Activated CD4-positive, alpha-beta T cell treated with anti-CD3 and anti-CD28 coated beads, Interleukin-2, amount 50 U/mL, for 48 hours (primary cell): ENCODE results near the gene GSTM5.
"Not testable (repeated sequence)": the region's sequence is repeated elsewhere in the genome, so short reads cannot be mapped to it uniquely, and the experiment has no call there.

Source experiments
- DNase-seq, 2 experiments: peaks; one replicate each; pipeline ENCODE4 v3.0.0-alpha.2; 2020

The GSTM5 gene

DNA sequence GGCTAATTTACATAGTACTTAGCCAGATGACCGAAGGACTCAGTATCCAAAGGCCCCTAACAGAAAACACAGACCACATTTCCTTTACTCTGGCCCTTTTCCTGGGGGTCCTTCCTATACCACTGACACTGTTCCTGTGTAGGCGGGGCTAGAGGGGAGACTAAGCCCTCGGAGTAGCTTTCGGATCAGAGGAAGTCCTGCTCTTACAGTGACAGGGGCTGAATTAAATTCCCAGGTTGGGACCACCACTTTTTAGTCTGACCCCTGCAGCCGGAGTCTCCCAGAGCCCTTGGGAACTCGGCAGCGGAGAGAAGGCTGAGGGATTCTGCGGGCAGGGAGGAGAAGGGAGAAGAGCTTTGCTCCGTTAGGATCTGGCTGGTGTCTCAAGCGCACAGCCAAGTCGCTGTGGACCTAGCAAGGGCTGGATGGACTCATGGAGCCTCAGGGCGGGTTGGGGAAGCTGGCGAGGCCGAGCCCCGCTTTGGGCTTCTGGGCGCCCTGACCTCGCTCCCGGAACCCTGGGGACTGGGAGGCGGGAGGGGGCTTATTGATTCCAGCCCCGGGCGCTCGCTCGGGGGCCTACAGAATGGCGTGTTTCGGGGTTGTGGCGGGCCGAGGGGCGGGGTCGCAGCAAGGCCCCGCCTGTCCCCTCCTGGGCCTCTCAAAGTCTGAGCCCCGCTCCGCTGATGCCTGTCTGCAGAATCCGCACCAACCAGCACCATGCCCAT is at the start of gene GSTM5:
TSS of gene GSTM5 (plus strand) at position 659 of the 728 bp plus-strand sequence. CDS start at position 721, 62 bp downstream.
- peak; percentile 6 to 10 for DNase-seq

DNA sequence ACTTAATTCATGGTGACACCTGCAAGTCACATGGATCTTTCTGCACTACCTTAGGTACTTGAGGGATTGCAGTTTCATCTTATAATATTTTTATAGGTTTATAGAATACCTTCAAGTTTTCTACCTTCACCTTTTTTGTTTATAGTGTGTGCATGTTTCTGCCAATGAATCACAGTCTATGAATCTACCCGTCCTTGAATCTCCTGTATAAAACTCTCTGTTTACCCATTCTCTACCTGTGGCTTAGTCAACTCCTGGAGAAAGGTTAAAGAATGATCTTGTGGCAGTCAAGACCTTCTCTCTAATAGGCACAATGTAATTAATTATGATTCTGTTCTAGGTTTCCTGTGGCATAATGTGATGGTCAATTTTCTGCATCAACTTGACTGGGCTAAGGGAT is 47.4 kb upstream of the GSTM5 start:
- DNase-seq: no peak

DNA sequence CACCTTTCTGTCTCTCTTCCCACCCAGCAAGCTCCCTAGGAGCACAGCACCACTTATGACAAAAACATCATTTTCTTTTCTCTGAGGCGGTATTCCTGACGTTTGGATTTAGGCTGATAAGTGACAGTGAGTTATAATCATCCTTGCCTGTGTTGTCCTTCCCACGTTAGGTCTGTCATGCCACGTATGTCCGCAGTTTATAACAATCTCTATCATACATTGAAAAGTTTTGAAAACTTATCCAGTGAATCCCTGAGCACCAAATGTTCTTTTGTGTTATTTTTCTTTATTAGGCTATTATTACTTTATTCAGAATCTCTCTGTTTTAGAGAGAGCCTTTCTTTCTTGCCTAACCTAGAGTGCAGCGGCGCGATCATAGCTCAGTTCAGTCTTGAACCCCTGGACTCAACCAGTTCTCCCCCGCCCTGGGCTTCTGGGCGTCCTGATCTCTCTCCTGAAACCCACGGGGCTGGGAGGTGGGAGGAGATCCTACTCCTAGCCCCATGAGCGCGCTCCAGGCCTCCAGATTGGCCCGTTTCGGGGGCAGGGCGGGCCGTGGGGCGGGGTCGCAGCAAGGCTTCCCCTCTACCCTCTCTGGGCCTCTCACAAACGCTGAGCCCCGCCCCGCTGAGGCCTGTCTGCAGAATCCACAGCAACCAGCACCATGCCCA is 44.5 kb upstream of the GSTM5 start, which contains the start of gene GSTM2:
TSS of gene GSTM2 (plus strand) at position 606 of the 671 bp plus-strand sequence. CDS start at position 665, 59 bp downstream.
- peak; percentile 92 to 93 for DNase-seq

DNA sequence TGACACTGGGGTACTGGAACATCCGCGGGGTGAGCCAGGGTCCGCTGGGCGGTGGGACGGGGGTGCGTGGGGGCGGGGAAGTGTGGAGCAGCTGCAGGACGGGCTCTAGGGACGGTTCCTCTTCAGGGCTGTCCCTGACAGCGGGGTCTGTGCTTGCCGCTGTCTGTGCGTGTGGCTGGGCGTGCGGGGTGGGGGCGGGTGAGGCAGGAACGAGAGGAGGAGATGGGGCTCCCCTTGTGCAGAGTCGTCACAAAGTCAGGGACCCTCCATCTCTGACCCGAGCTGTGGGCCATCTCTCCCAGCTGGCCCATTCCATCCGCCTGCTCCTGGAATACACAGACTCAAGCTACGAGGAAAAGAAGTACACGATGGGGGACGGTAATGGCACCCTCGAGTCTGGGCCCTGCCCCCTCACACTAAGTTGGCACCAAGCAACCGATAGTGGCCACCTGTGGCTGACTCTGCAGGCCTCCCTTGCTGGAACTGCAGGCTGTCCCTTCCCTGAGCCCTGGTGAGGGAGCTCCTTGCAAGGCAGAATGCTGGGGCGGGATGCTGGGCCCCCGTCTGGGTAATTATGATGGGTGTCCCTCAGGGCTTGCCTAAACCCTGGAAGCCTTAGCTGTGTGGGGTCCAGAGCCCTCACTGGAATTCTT is 43.8 kb upstream of the GSTM5 start:
- DNase-seq: no peak

DNA sequence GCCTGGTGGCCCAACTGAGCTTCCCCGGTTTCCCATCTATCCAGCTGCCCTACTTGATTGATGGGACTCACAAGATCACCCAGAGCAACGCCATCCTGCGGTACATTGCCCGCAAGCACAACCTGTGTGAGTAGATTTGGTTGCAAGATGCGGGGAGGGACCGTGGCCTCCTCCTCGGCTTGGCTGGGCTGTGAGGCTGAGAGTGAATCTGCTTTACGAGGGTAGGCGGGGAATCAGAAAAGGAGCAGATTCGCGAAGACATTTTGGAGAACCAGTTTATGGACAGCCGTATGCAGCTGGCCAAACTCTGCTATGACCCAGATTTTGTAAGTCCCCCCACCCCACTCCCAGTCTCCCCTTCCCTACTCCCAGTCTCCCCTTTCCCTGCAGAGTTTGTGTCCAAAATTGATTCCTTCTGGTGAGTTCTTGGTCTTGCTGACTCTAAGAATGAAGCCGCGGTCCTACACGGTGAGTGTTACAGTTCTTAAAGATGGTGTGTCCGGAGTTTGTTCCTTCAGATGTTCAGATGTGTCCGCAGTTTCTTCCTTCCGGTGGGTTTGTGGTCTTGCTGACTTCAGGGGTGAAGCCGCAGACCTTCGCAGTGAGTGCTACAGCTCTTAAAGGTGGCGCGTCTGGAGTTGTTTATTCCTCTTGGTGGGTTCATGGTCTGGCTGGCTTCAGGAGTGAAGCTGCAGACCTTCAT is 42.7 kb upstream of the GSTM5 start:
- no peak for DNase-seq

DNA sequence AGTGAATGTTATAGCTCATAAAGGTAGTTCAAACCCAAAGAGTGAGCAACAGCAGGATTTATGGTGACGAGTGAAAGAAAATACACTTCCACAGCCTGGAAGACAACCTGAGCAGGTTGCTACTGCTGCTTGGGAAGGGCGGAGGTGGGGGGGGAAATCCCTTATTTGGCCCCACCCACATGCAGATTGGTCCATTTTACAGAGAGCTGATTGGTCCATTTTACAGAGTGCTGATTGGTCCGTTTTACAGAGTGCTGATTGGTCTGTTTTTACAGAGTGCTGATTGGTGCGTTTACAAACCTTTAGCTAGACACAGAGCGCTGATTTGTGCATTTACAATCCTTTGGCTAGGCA is 42.1 kb upstream of the GSTM5 start:
- not testable (repeated sequence) for DNase-seq

DNA sequence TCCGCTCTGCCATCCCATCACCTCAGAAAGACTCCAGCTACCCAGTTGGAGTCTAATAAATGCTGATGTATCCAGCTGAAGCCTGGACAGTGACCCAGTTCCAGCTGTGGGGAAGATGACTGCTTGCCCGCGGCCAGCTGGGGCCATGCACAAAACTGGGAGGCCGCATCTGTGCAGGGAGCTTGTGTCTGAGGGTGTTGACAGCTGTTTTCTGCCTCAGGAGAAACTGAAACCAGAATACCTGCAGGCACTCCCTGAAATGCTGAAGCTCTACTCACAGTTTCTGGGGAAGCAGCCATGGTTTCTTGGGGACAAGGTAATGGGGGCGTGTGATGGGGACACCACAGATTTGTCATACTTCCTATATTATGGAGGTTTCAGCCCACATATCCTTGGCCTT is 41.0 kb upstream of the GSTM5 start:
- no peak for DNase-seq

DNA sequence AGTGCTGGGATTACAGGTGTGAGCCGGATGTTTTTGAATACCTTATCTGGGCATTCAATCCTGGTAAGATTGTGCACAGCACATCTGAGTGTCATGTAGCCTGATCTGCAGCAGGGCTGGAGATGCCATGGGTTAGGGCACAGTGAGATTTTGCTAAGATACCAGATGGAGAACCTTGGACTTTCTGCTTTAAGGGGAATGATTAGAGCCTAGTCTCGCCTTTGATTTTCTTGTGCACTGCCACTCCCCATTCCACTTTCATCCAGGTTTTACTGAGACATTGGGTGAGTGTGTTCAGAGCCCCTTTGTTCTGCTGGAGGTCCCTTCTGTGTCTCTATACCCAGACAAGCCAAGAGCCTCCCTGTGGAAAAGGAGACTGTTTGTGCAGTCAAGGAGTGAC is 38.2 kb upstream of the GSTM5 start:
- not testable (repeated sequence) for DNase-seq

DNA sequence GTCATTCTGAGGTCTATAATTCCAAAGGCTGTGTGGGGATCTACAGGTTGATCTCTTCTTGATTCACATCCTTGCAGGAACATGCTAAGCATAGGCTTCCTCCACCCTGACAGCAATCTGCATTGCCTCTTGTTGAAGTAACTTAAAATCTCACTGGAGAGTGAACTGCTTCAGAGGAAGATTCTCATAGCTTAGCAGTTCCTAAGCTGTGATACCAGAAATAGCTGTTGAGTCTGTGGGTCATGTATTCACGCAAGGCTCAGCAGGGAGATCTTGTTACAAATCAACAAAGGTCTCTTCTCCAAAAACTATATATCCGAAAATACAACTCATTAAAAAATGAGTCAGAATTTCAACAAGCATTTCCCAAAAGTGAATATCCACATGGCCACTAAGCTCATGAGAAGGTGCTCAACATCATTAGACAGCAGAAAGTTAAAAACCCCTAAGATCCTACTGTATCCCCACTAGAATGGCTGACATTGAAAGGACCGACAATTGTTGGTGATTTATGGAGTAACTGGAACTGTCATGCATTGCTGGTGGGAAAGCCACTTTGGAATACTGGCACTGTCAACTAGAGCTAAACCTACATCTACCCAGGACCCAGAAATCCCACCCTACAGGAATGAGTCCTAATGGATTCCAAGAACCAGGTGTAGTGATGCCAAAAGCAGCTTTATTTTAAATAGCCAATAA is 35.2 kb upstream of the GSTM5 start:
- not testable (repeated sequence) for DNase-seq

DNA sequence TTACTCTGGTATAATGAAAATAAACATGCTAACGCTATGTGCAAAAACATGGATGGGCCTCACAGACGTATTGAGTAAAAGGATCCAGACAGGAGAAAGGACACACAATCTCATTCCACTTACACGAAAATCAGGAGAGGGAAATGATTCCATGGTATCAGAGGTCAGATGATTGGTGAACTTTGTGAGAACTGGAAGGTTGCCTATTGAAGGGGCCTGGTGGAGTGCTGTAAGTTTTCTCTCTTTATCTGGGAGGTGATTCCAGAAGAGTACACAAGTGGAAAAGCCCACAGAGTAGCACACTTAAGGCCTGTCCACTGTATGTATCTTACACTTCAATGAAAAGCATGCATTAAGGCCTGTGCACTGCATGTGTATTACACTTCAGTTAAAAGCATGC is 34.6 kb upstream of the GSTM5 start:
- DNase-seq: no peak

DNA sequence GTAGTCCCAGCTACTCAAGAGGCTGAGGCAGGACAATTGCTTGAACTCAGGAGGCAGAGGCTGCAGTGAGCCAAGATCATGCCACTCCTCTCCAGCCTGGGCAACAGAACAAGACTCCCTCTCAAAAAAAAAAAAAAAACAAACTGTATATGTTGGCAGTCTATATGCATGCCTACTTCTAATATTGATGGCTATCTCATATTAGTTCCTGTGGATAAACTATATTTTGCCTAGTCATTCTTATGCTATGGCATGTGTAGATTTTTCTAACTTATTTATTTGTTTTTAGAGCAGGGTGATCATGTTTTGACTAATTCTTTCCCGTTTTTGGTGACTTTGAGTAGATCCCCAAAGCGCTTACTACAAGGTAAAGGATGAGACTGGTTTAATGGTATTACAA is 33.4 kb upstream of the GSTM5 start:
- not testable (repeated sequence) for DNase-seq

DNA sequence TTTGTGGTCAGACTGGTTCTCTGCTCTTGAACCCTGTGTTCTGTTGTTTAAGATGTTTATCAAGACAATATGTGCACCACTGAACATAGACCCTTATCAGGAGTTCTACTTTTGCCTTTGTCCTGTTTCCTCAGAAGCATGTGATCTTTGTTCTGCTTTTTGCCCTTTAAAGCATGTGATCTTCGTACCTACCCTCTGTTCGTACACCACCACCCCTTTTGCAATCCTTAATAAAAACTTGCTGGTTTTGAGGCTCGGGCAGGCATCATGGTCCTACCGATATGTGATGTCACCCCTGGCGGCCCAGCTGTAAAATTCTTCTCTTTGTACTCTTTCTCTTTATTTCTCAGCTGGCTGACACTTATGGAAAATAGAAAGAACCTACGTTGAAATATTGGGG is 27.3 kb upstream of the GSTM5 start:
- DNase-seq: not testable (repeated sequence)

DNA sequence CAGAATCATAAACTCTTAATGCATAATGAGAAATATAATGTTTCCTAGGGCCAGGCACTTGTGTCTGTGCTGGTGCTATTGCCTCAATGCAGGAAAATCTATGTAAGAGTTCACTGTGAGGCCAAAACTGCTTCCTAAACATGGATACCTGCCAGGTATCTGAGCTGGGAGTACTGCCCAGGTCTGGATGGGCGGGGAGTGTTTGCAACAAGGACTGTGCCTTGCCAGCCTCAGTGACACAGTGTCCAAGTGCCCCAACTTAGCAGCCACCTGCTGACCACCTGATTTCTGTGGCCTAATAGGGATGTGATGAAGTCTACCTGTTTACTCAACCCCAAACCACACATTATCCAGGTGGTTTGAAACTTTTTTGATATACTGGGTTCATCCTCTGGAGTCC is 26.7 kb upstream of the GSTM5 start:
- DNase-seq: not testable (repeated sequence)

DNA sequence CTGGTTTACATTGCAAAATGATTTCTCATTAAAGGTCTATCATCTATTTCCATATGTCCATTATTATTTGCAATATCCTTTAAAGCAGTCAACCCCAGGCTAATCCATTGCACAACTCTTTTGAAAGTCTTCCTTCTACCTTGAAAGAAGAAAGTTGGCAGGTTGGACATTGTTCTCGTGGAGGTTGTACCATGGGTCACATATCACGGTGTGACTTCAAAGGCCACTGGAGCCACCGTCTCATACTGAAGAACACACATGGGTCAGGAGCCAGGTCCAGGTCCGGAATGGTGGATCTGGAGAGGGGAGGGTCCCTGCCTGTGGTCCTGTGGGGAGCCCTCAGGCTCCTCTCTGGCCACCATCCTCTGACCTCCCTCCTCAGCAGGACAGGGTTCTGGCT is 26.2 kb upstream of the GSTM5 start:
- not testable (repeated sequence) for DNase-seq

DNA sequence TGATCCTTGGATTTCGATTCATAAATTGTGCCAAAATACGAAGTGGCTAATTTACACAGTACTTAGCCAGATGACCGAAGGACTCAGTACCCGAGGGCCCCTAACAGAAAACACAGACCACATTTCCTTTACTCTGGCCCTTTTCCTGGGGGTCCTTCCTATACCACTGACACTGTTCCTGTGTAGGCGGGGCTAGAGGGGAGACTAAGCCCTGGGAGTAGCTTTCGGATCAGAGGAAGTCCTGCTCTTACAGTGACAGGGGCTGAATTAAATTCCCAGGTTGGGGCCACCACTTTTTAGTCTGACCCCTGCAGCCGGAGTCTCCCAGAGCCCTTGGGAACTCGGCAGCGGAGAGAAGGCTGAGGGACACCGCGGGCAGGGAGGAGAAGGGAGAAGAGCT is 24.9 kb upstream of the GSTM5 start:
- DNase-seq: not testable (repeated sequence)

DNA sequence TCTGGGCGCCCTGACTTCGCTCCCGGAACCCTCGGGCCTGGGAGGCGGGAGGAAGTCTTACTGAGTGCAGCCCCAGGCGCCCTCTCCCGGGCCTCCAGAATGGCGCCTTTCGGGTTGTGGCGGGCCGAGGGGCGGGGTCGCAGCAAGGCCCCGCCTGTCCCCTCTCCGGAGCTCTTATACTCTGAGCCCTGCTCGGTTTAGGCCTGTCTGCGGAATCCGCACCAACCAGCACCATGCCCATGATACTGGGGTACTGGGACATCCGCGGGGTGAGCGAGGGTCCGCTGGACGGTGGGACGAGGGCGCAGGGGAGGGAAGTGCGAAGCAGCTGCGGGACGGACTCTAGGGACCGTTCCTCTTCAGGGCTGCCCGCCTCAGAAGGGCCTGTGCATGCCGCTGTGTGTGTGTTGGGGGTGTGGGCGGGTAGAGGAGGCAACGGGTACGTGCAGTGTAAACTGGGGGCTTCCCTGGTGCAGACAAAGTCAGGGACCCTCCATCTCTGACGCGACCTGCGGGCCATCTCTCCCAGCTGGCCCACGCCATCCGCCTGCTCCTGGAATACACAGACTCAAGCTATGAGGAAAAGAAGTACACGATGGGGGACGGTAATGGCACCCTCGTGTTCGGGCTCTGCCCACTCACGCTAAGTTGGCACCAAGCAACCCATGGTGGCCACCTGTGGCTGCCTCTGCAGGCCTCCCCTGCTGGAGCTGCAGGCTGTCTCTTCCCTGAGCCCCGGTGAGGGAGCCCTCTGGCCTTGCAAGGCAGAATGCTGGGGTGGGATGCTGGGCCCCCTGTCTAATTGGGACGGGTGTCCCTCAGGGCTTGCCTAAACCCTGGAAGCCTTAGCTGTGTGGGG is 24.2 kb upstream of the GSTM5 start, which contains the start of gene GSTM1:
TSS of gene GSTM1 (plus strand) at position 177 of the 859 bp plus-strand sequence. CDS start at position 234, 57 bp downstream.
- DNase-seq: peak; percentile 75 to 79

DNA sequence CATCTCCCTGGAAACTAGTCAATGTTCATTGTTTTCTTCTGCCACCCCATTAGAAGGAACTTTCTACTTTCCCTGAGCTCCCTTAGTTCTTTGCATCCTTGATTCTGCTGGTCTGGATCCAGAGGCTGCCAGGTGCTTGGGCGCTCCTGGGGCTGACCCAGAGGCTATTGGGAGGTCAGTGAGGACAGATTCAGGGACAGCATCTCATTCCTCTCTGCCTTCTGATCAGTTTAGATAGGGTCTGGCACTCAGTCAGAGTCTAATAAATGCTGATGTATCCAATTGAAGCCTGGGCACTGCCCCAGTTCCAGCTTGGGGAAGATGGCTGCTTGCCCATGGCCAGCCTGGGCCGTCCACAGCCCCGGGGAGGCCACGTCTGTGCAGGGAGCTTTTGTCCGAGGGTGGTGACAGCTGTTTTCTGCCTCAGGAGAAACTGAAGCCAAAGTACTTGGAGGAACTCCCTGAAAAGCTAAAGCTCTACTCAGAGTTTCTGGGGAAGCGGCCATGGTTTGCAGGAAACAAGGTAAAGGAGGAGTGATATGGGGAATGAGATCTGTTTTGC is 22.1 kb upstream of the GSTM5 start:
- no peak for DNase-seq

DNA sequence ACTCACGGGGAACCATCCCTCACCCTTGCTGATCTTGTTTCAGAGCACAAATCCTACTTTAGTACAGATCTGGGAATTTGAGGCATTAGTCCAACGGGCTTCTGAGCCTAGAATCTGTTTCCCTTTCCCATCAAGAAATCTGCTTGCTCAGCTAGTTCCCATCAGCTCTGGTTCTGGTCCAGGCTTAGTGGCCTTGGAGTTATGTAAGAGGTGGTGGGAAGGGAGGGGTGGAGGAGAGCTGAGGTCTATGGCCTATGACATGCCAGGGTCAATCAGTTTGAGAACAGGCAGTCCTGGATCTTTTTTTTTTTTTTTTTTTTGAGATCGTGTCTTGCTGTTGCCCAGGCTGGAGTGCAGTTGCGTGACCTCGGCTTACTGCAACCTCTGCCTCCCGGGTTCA is 20.3 kb upstream of the GSTM5 start:
- no peak for DNase-seq

DNA sequence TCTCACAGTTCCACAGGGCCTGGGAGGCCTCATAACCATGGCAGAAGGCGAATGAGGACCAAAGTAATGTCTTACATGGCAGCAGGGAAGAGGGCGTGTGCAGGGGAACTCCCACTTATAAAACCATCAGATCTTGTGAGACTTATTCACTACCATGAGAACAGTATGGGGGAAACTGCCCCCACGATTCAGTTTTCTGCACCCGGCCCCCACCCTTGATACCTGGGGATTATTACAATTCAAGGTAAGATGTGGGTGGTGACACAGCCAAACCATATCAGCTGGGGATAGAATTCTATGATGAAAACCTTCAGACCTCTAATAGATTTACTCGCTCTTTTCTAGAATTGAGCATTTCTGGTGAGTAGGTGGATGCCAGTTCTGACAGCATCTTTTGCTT is 17.7 kb upstream of the GSTM5 start:
- DNase-seq: not testable (repeated sequence)

DNA sequence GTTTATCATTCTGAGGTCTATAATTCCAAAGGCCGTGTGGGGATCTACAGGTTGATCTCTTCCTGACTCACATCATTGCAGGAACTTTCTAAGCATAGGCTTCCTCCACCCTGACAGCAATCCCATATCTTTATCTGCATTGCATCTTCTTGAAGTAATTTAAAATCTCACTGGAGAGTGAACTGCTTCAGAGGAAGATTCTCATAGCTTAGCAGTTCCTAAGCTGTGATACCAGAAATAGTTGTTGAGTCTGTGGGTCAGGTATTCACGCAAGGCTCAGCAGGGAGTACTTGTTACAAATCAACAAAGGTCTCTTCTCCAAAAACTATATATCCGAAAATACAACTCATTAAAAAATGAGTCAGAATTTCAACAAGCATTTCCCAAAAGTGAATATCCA is 16.9 kb upstream of the GSTM5 start:
- not testable (repeated sequence) for DNase-seq

DNA sequence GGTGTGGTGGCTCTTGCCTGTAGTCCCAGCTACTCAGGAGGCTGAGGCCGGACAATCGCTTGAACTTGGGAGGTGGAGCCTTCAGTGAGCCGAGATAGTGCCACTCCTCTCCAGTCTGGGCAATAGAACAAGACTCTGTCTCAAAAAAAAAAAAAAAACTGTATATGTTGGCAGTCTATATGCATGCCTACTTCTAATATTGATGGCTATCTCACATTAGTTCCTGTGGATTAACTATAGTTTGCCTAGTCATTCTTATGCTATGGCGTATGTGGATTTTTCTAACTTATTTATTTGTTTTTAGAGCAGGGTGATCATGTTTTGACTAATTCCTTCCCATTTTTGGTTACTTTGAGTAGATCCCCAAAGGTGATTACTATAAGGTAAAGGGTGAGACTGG is 15.0 kb upstream of the GSTM5 start:
- DNase-seq: no peak
